Measurements from ENCODE around the gene SLFNL1. TPM values are rescaled to one million over a fixed set of nuclear protein-coding genes. Genes with fewer than 3 reads are reported as not detected.

The SLFNL1 gene
- total and polyA plus RNA-seq, 5 donors from 2014 or later, result 0.07 to 0.41 (median 0.34) TPM; not detected in 1

- H3K9me3 ChIP-seq (ENCODE audit: control insufficient read depth in 2 of 2, low read length in 2 of 2), result no peaks in the 10 kb centered on the region
- peaks cover 11% of the 10 kb centered on the region for H3K36me3 Mint-ChIP-seq
- H3K9me3 Mint-ChIP-seq, result no peaks in the 10 kb centered on the region
- peaks cover 7 to 33% (median 28%) of the 10 kb centered on the region in 4 donors for H3K4me1 Mint-ChIP-seq
- no peaks in the 10 kb centered on the region for H3K27me3 Mint-ChIP-seq
- peak within 1 kb of the TSS; percentile 77 for H3K4me3 ChIP-seq (ENCODE audit: low read depth, low read length)
- peak within 1 kb of the TSS; percentile 90 to 95 (median 92) for H3K4me3 Mint-ChIP-seq
- ATAC-seq (ENCODE audit: low read depth in 2 of 2) (peak; percentile 91), DNase-seq (peak; percentile 89 to 96 (median 95))
- H3K36me3 ChIP-seq (ENCODE audit: control insufficient read depth, insufficient read depth, low read length), result peaks cover 3% of the 10 kb centered on the region
- H3K27me3 ChIP-seq (ENCODE audit: control insufficient read depth, insufficient read depth, low read length), result no peaks in the 10 kb centered on the region
- H3K27ac Mint-ChIP-seq, result peak within 1 kb of the TSS; percentile 90 to 93 (median 92)
- H3K27ac ChIP-seq (ENCODE audit: insufficient read depth, low read length, poor library complexity, severe bottlenecking), result peak within 1 kb of the TSS; percentile 90
- H3K4me1 ChIP-seq (ENCODE audit: control insufficient read depth, insufficient read depth, low read length, poor library complexity, severe bottlenecking), result peaks cover 23% of the 10 kb centered on the region
These were observed 42.1 kb downstream of the SLFNL1 start, which contains the start of gene CTPS1 for GRCh38 chr1:40979241-40980067. CTPS1 (plus strand) TSS chr1:40979696; CDS start chr1:40983291, 3,595 bp downstream.

- ATAC-seq (ENCODE audit: low read depth in 2 of 2) (no peak), DNase-seq (no peak)
- no peaks in the 10 kb centered on the region for H3K27me3 ChIP-seq (ENCODE audit: control insufficient read depth, insufficient read depth, low read length)
- no peaks in the 10 kb centered on the region for H3K9me3 Mint-ChIP-seq
- H3K36me3 Mint-ChIP-seq, result peaks cover 5% of the 10 kb centered on the region
- H3K27me3 Mint-ChIP-seq, result no peaks in the 10 kb centered on the region
- H3K27ac ChIP-seq (ENCODE audit: insufficient read depth, low read length, poor library complexity, severe bottlenecking), result peak overlapping the region; percentile 90
- H3K4me1 Mint-ChIP-seq, result peaks cover 7 to 33% (median 24%) of the 10 kb centered on the region in 4 donors
- peaks cover 23% of the 10 kb centered on the region for H3K4me1 ChIP-seq (ENCODE audit: control insufficient read depth, insufficient read depth, low read length, poor library complexity, severe bottlenecking)
- peak overlapping the region; percentile 59 for H3K4me3 ChIP-seq (ENCODE audit: low read depth, low read length)
- peak overlapping the region in 2 of 3 donors; percentile 9 to 87 for H3K27ac Mint-ChIP-seq
- no peaks in the 10 kb centered on the region for H3K36me3 ChIP-seq (ENCODE audit: control insufficient read depth, insufficient read depth, low read length)
- H3K9me3 ChIP-seq (ENCODE audit: control insufficient read depth in 2 of 2, low read length in 2 of 2), result no peaks in the 10 kb centered on the region
- H3K4me3 Mint-ChIP-seq, result peak overlapping the region; percentile 76 to 89 (median 81)
These were observed 42.7 kb downstream of the SLFNL1 start for GRCh38 chr1:40978886-40979240.

DNA sequence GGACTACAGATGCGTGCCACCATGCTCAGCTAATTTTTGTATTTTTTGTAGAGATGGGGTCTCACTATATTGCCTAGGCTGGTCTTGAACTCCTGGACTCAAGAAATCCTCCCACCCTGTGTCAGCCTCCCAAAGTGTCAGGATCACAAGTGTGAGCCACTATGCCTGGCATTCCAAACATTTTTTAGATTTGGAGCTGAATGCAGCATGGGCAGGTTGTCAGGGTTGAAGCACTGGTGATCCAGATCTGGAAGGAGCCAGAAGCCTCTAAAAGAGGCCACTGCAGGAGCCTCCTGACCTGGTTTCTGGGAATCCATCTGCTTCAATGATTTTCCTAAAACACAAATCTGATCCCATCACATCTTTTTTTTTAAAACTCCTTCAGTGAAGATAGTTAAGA is 43.8 kb downstream of the SLFNL1 start:
- no peaks in the 10 kb centered on the region for H3K36me3 Mint-ChIP-seq
- ATAC-seq (ENCODE audit: low read depth in 2 of 2), result no peak
- DNase-seq, result no peak
- Histone ChIP-seq H3K27me3 (ENCODE audit: control insufficient read depth, insufficient read depth, low read length) (no peaks in the 10 kb centered on the region), H3K36me3 (ENCODE audit: control insufficient read depth, insufficient read depth, low read length) (no peaks in the 10 kb centered on the region), H3K4me1 (ENCODE audit: control insufficient read depth, insufficient read depth, low read length, poor library complexity, severe bottlenecking) (peaks cover 23% of the 10 kb centered on the region), H3K4me3 (ENCODE audit: low read depth, low read length) (no peak overlapping the region), H3K27ac (ENCODE audit: insufficient read depth, low read length, poor library complexity, severe bottlenecking) (no peak overlapping the region), H3K9me3 (ENCODE audit: control insufficient read depth in 2 of 2, low read length in 2 of 2) (no peaks in the 10 kb centered on the region)
- H3K4me3 Mint-ChIP-seq, result peak overlapping the region in 3 of 4 donors; percentile 48 to 83 (median 64)
- H3K27ac Mint-ChIP-seq, result no peak overlapping the region
- no peaks in the 10 kb centered on the region for H3K9me3 Mint-ChIP-seq
- no peaks in the 10 kb centered on the region for H3K27me3 Mint-ChIP-seq
- peaks cover 7 to 26% (median 22%) of the 10 kb centered on the region in 4 donors for H3K4me1 Mint-ChIP-seq

DNA sequence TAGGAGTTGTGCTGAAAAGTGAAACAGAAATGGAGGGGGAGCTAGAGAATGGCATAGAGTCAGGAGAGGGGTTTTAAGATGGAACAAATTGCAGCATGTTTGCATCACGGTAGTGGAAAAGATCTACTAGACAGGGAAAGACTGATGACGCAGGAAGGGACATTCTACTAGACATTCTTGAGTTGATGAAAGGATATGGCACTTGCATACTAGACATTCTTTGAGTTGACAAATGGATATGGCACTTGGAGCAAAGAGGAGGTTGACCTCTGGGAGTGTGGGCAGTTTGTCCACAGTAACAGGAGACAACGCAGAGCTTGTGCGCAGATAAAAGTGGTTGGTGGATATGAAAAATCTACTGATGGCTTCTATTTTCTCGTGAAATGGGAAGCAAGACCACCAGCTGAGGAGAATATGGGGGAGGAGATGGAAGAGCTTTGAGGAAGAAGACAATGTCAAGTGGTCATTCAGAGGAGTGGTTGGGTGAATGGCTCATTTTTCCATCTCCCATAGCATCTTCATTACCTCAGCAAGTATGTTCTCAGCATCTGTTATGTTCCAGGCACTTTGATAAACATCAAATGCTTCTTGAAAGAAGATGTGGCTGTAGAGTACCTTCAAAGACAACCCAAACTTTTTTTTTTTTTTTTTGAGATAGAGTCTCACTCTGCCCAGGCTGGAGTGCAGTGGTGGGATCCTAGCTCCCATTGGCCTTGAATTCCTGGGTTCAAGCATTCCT is 44.4 kb downstream of the SLFNL1 start:
- Histone ChIP-seq H3K27ac (ENCODE audit: insufficient read depth, low read length, poor library complexity, severe bottlenecking) (no peak overlapping the region), H3K27me3 (ENCODE audit: control insufficient read depth, insufficient read depth, low read length) (no peaks in the 10 kb centered on the region), H3K4me1 (ENCODE audit: control insufficient read depth, insufficient read depth, low read length, poor library complexity, severe bottlenecking) (peaks cover 23% of the 10 kb centered on the region), H3K36me3 (ENCODE audit: control insufficient read depth, insufficient read depth, low read length) (no peaks in the 10 kb centered on the region), H3K4me3 (ENCODE audit: low read depth, low read length) (no peak overlapping the region), H3K9me3 (ENCODE audit: control insufficient read depth in 2 of 2, low read length in 2 of 2) (no peaks in the 10 kb centered on the region)
- no peak for DNase-seq
- ATAC-seq (ENCODE audit: low read depth in 2 of 2), result no peak
- no peak overlapping the region for H3K27ac Mint-ChIP-seq
- H3K4me3 Mint-ChIP-seq, result peak overlapping the region; percentile 14 to 83 (median 50)
- H3K4me1 Mint-ChIP-seq, result peaks cover 7 to 21% (median 18%) of the 10 kb centered on the region in 4 donors
- H3K9me3 Mint-ChIP-seq, result no peaks in the 10 kb centered on the region
- no peaks in the 10 kb centered on the region for H3K27me3 Mint-ChIP-seq
- no peaks in the 10 kb centered on the region for H3K36me3 Mint-ChIP-seq

GRCh38 chr1:40974945-40975344 is 46.6 kb downstream of the SLFNL1 start:
- H3K9me3 Mint-ChIP-seq, result no peaks in the 10 kb centered on the region
- peak overlapping the region in 1 of 3 donors; percentile 3 for H3K27ac Mint-ChIP-seq
- Histone ChIP-seq H3K36me3 (ENCODE audit: control insufficient read depth, insufficient read depth, low read length) (no peaks in the 10 kb centered on the region), H3K4me3 (ENCODE audit: low read depth, low read length) (no peak overlapping the region), H3K4me1 (ENCODE audit: control insufficient read depth, insufficient read depth, low read length, poor library complexity, severe bottlenecking) (peaks cover 4% of the 10 kb centered on the region), H3K27ac (ENCODE audit: insufficient read depth, low read length, poor library complexity, severe bottlenecking) (no peak overlapping the region), H3K27me3 (ENCODE audit: control insufficient read depth, insufficient read depth, low read length) (no peaks in the 10 kb centered on the region), H3K9me3 (ENCODE audit: control insufficient read depth in 2 of 2, low read length in 2 of 2) (no peaks in the 10 kb centered on the region)
- H3K36me3 Mint-ChIP-seq, result no peaks in the 10 kb centered on the region
- H3K27me3 Mint-ChIP-seq, result no peaks in the 10 kb centered on the region
- ATAC-seq (ENCODE audit: low read depth in 2 of 2), result no peak
- peaks cover 0 to 6% (median 3%) of the 10 kb centered on the region in 4 donors for H3K4me1 Mint-ChIP-seq
- DNase-seq, result no peak
- H3K4me3 Mint-ChIP-seq, result peak overlapping the region in 2 of 4 donors; percentile 1 to 17

DNA sequence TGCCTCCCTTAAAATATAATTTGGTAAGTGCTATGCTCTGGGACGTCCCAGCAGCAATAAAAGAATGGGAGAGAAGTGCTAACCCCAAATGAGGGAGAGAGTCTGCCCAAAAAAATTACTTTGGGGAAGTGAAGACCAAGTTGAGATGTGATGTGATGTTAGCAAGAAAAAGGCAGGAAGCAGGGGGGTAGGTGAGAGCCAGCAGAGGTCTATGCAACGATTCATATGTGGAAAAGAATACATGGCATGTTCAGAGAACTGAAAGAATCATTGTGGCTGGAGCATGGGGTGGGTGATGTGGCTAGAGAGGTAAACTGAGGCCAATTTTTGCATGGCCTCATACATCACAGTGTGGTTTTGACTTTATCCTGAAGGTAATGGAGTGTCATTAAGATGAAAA is 47.6 kb downstream of the SLFNL1 start:
- no peak overlapping the region for H3K27ac ChIP-seq (ENCODE audit: insufficient read depth, low read length, poor library complexity, severe bottlenecking)
- ATAC-seq (ENCODE audit: low read depth in 2 of 2) (no peak), DNase-seq (no peak)
- H3K36me3 ChIP-seq (ENCODE audit: control insufficient read depth, insufficient read depth, low read length), result no peaks in the 10 kb centered on the region
- no peaks in the 10 kb centered on the region for H3K9me3 ChIP-seq (ENCODE audit: control insufficient read depth in 2 of 2, low read length in 2 of 2)
- H3K4me1 ChIP-seq (ENCODE audit: control insufficient read depth, insufficient read depth, low read length, poor library complexity, severe bottlenecking), result no peaks in the 10 kb centered on the region
- Mint-ChIP-seq H3K27me3 (no peaks in the 10 kb centered on the region), H3K9me3 (no peaks in the 10 kb centered on the region), H3K27ac (no peak overlapping the region), H3K4me1 (peaks cover 0 to 6% (median 2%) of the 10 kb centered on the region in 4 donors), H3K4me3 (peak overlapping the region in 2 of 4 donors; percentile 17 to 55), H3K36me3 (no peaks in the 10 kb centered on the region)
- H3K27me3 ChIP-seq (ENCODE audit: control insufficient read depth, insufficient read depth, low read length), result no peaks in the 10 kb centered on the region
- no peak overlapping the region for H3K4me3 ChIP-seq (ENCODE audit: low read depth, low read length)

DNA sequence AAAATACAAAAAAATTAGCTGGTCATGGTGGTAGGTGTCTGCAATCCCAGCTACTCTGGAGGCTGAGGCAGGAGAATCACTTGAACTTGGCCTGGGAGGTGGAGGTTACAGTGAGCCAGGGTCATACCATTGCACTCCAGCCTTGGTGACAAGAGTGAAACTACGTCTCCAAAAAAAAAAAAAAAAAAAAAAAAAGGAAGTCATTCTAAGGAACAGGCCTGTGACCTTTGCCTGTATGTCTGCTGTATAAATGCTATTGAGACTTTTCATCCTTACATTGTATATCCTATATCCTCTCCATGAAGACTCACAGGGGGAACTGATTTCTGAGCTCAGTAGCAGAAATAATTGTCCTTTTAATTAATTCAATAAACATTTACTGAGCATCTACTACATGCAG is 49.6 kb downstream of the SLFNL1 start:
- DNase-seq (no peak), ATAC-seq (ENCODE audit: low read depth in 2 of 2) (no peak)
- H3K36me3 ChIP-seq (ENCODE audit: control insufficient read depth, insufficient read depth, low read length), result no peaks in the 10 kb centered on the region
- Mint-ChIP-seq H3K27me3 (no peaks in the 10 kb centered on the region), H3K9me3 (no peaks in the 10 kb centered on the region), H3K4me1 (peaks cover 0 to 3% (median 0%) of the 10 kb centered on the region in 4 donors), H3K27ac (no peak overlapping the region), H3K4me3 (no peak overlapping the region), H3K36me3 (no peaks in the 10 kb centered on the region)
- no peak overlapping the region for H3K4me3 ChIP-seq (ENCODE audit: low read depth, low read length)
- no peaks in the 10 kb centered on the region for H3K9me3 ChIP-seq (ENCODE audit: control insufficient read depth in 2 of 2, low read length in 2 of 2)
- H3K27ac ChIP-seq (ENCODE audit: insufficient read depth, low read length, poor library complexity, severe bottlenecking), result no peak overlapping the region
- H3K4me1 ChIP-seq (ENCODE audit: control insufficient read depth, insufficient read depth, low read length, poor library complexity, severe bottlenecking), result no peaks in the 10 kb centered on the region
- H3K27me3 ChIP-seq (ENCODE audit: control insufficient read depth, insufficient read depth, low read length), result no peaks in the 10 kb centered on the region

Measured in CD4-positive, CD25-positive, alpha-beta regulatory T cell (primary cell).